OCI-LY1 (cell line): ENCODE results near the gene LCP2.

ENCODE experiments used
- H2AFZ ChIP-seq: fragments of 200-600 bp; sonication (generic), shearing (Covaris generic); 2 replicates; pipeline ENCODE4 v1.6.0; 2014; ENCODE audit warnings: antibody characterized with exemption, mild to moderate bottlenecking, low read length
- H3F3A ChIP-seq: fragments of 200-600 bp; sonication (generic), shearing (Covaris generic); 2 replicates; pipeline ENCODE4 v1.6.0; 2014; ENCODE audit warnings: mild to moderate bottlenecking, antibody characterized with exemption, low read length, moderate library complexity; ENCODE audit not compliant: insufficient read depth
- H3K27ac ChIP-seq: fragments of 200-600 bp; sonication (generic); 2 replicates; pipeline ENCODE4 v1.5.1; 2014; ENCODE audit warnings: low read length, mixed run types, mild to moderate bottlenecking, low read depth; ENCODE audit not compliant: poor library complexity, severe bottlenecking
- H3K27me3 ChIP-seq: fragments of 200-600 bp; sonication (generic); 2 replicates; pipeline ENCODE4 v1.6.0; 2014; ENCODE audit warnings: antibody characterized with exemption, mild to moderate bottlenecking, low read length, moderate library complexity; ENCODE audit not compliant: insufficient read depth
- H3K36me3 ChIP-seq: fragments of 200-600 bp; sonication (generic); 2 replicates; pipeline ENCODE4 v1.6.1; 2014; ENCODE audit warnings: mild to moderate bottlenecking, antibody characterized with exemption, low read length, moderate library complexity, mixed read lengths; ENCODE audit not compliant: insufficient read depth
- H3K4me1 ChIP-seq: fragments of 200-600 bp; sonication (generic); 2 replicates; pipeline ENCODE4 v1.5.1; 2014; ENCODE audit warnings: mild to moderate bottlenecking, low read length, moderate library complexity; ENCODE audit not compliant: insufficient read depth, severe bottlenecking
- H3K4me2 ChIP-seq: fragments of 200-600 bp; sonication (generic), shearing (Covaris generic); 2 replicates; pipeline ENCODE4 v1.6.1; 2014; ENCODE audit warnings: low read length
- H3K4me3 ChIP-seq: fragments of 200-600 bp; sonication (generic); 2 replicates; pipeline ENCODE4 v1.5.1; 2014; ENCODE audit warnings: low read length, low read depth, mild to moderate bottlenecking, mixed read lengths; ENCODE audit not compliant: poor library complexity, severe bottlenecking
- H3K79me2 ChIP-seq: fragments of 200-600 bp; shearing (Covaris generic); 2 replicates; pipeline ENCODE4 v1.6.1; 2016; ENCODE audit warnings: mixed run types, low read length, mixed read lengths; ENCODE audit not compliant: insufficient read depth
- H3K9ac ChIP-seq: fragments of 200-600 bp; sonication (generic), shearing (Covaris generic); 2 replicates; pipeline ENCODE4 v1.6.1; 2014; ENCODE audit warnings: mild to moderate bottlenecking, low read length, mixed read lengths
- H3K9me2 ChIP-seq: fragments of 200-600 bp; sonication (generic), shearing (Covaris generic); 2 replicates; pipeline ENCODE4 v1.6.1; 2014; ENCODE audit warnings: low read depth, mild to moderate bottlenecking, low read length, mixed read lengths
- H3K9me3 ChIP-seq: fragments of 200-600 bp; shearing (Covaris generic); 2 replicates; pipeline ENCODE4 v1.6.1; 2014; ENCODE audit warnings: low read length, mixed read lengths
- H4K20me1 ChIP-seq: fragments of 200-600 bp; sonication (generic), shearing (Covaris generic); 2 replicates; pipeline ENCODE4 v1.6.0; 2016; ENCODE audit warnings: mild to moderate bottlenecking, low read length; ENCODE audit not compliant: insufficient read depth
- CTCF ChIP-seq: fragments of 200-600 bp; sonication (generic), shearing (Covaris generic); IDR thresholded peaks from 2 replicates; pipeline ENCODE4 v1.5.1; 2017; ENCODE audit warnings: mild to moderate bottlenecking, antibody characterized with exemption, low read length, moderate library complexity, mixed read lengths
- EZH2 ChIP-seq: fragments of 200-600 bp; sonication (generic), shearing (Covaris generic); IDR thresholded peaks from 2 replicates; pipeline ENCODE4 v1.8.0; 2017; ENCODE audit warnings: borderline replicate concordance, mixed run types, mild to moderate bottlenecking, antibody characterized with exemption, low read length, moderate library complexity, mixed read lengths

LCP2 gene

GRCh38 chr5:170252109-170252508 is 45.5 kb downstream of the LCP2 start:
- TF ChIP-seq CTCF (no peak), EZH2 (no peak)
- Histone ChIP-seq H3K9ac (no peak overlapping the region), H3K9me3 (no peaks in the 10 kb centered on the region), H3K36me3 (no peaks in the 10 kb centered on the region), H3K27ac (no peak overlapping the region), H3F3A (no peaks in the 10 kb centered on the region), H3K9me2 (no peaks in the 10 kb centered on the region), H3K4me3 (no peak overlapping the region), H3K4me2 (no peak overlapping the region), H2AFZ (no peak overlapping the region), H3K27me3 (peaks cover 7% of the 10 kb centered on the region; the same call in 1 of the 2 replicates), H4K20me1 (no peaks in the 10 kb centered on the region), H3K4me1 (no peaks in the 10 kb centered on the region), H3K79me2 (no peaks in the 10 kb centered on the region)

DNA sequence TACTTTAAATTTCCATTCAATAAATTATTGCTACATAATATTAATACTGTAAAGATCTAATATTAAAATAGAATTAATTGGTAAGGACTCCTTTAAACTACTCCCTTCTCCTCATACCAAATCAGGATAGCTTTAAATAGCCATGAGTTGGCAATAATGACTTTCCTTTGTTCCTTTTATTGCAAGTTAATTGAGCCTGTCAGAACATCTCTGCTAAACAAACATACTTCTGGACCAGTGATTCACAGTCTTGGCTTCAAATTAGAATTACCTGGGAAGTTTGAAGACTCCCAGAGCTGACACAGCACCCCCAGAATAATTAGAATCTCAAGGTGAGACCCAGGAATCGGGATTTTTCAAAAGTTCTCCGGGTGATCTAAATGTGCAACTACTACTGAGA is 46.1 kb downstream of the LCP2 start:
- no peaks in the 10 kb centered on the region for H3K9me2 ChIP-seq
- no peak overlapping the region for H2AFZ ChIP-seq
- no peak overlapping the region for H3K9ac ChIP-seq
- no peaks in the 10 kb centered on the region for H3K9me3 ChIP-seq
- peaks cover 7% of the 10 kb centered on the region; the same call in 1 of the 2 replicates for H3K27me3 ChIP-seq
- no peaks in the 10 kb centered on the region for H3F3A ChIP-seq
- no peaks in the 10 kb centered on the region for H3K4me1 ChIP-seq
- H3K79me2 ChIP-seq = no peaks in the 10 kb centered on the region
- H4K20me1 ChIP-seq = no peaks in the 10 kb centered on the region
- TF ChIP-seq EZH2 (no peak), CTCF (no peak)
- H3K4me3 ChIP-seq = no peak overlapping the region
- no peak overlapping the region for H3K4me2 ChIP-seq
- no peak overlapping the region for H3K27ac ChIP-seq
- H3K36me3 ChIP-seq = no peaks in the 10 kb centered on the region

GRCh38 chr5:170250810-170251317 is 46.7 kb downstream of the LCP2 start:
- no peak overlapping the region for H3K4me3 ChIP-seq
- H3K9me3 ChIP-seq = no peaks in the 10 kb centered on the region
- no peaks in the 10 kb centered on the region for H3K36me3 ChIP-seq
- no peak overlapping the region for H3K27ac ChIP-seq
- H3K9me2 ChIP-seq = no peaks in the 10 kb centered on the region
- no peaks in the 10 kb centered on the region for H3K4me1 ChIP-seq
- no peaks in the 10 kb centered on the region for H4K20me1 ChIP-seq
- H3K9ac ChIP-seq = no peak overlapping the region
- H3K79me2 ChIP-seq = no peaks in the 10 kb centered on the region
- H3K4me2 ChIP-seq = no peak overlapping the region
- peaks cover 7% of the 10 kb centered on the region; the same call in 1 of the 2 replicates for H3K27me3 ChIP-seq
- TF ChIP-seq EZH2 = no peak
- no peak for TF ChIP-seq CTCF
- H2AFZ ChIP-seq = no peak overlapping the region
- H3F3A ChIP-seq = no peaks in the 10 kb centered on the region
